GM13976 (cell line): Measurements from ENCODE around the gene FAF2.

Experiments
- DNase-seq: peaks from one replicate; pipeline ENCODE4 v3.0.0; 2012; ENCODE audit warnings: low spot score
- in situ Hi-C: fragments of 300-500 bp; cut with MboI; formaldehyde crosslinking; loops from one replicate; pipeline ENCODE4 v1.12.0; 2022; ENCODE audit warnings: low sequenced_read_pairs, mixed read lengths, inconsistent platforms; ENCODE audit not compliant: unreplicated experiment
- TF ChIP-seq, protein P1 (sequence below): IDR thresholded peaks from 2 replicates; pipeline ENCODE4 v1.5.1; 2012; ENCODE audit warnings: borderline replicate concordance, mild to moderate bottlenecking; ENCODE audit not compliant: insufficient read depth; ENCODE audit errors: extremely low read depth, missing control alignments, control extremely low read depth

FAF2 gene

DNA sequence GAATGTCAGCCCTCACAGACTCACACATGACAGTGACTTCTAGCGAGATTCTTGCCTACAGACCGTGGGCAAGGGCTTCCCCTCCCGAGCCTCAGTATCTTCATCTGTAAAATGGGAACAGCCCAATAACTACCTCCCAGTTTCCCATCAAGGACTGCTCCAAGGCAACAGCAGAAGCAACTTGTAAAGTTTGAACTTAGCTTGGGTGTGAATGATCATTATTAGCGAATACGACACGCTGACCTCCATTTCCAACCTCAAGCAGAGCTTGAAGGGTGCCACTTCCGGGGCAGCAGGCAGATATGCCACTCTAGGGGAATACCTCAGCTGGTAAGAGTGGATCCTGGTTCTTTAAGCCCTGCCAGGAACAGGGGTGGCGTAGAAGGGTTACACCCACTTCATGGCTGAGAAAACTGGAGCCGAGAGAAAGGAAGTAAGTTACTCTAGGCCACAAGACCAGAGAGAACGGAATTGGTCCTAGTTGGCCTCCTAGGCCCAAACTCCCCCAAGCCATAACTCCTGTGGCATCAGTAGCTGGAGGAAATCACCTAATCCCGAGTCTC is 87.0 kb downstream of the FAF2 start:
- in situ Hi-C loops, result no loop called here
- TF ChIP-seq, protein P1, sequence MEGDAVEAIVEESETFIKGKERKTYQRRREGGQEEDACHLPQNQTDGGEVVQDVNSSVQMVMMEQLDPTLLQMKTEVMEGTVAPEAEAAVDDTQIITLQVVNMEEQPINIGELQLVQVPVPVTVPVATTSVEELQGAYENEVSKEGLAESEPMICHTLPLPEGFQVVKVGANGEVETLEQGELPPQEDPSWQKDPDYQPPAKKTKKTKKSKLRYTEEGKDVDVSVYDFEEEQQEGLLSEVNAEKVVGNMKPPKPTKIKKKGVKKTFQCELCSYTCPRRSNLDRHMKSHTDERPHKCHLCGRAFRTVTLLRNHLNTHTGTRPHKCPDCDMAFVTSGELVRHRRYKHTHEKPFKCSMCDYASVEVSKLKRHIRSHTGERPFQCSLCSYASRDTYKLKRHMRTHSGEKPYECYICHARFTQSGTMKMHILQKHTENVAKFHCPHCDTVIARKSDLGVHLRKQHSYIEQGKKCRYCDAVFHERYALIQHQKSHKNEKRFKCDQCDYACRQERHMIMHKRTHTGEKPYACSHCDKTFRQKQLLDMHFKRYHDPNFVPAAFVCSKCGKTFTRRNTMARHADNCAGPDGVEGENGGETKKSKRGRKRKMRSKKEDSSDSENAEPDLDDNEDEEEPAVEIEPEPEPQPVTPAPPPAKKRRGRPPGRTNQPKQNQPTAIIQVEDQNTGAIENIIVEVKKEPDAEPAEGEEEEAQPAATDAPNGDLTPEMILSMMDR, result no peak
- no peak for DNase-seq

DNA sequence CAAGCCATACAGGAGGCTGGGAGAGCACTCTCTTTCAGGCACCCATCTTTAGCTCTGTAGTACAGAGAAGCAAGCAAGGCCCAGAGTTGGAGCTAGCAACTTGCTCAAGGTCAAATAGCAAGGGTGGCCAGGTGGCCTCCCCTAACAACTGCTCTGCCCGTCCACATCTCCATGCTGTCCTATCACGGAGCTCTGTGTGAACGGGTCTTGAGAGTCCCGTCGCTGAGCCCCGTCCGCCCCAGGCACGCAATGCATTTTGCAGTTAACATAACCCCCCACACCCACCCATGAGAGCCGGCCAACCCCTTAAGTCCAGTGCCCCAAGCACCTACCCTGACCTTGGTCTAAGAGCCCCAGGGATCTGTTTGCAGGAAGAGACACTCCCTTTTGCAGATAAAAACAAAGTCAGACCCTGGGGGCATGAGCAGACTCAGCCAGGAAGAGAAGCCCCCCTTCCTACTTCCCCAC is 87.5 kb downstream of the FAF2 start:
- no peak for DNase-seq
- in situ Hi-C loops, result no loop called here
- TF ChIP-seq, protein P1, result no peak

DNA sequence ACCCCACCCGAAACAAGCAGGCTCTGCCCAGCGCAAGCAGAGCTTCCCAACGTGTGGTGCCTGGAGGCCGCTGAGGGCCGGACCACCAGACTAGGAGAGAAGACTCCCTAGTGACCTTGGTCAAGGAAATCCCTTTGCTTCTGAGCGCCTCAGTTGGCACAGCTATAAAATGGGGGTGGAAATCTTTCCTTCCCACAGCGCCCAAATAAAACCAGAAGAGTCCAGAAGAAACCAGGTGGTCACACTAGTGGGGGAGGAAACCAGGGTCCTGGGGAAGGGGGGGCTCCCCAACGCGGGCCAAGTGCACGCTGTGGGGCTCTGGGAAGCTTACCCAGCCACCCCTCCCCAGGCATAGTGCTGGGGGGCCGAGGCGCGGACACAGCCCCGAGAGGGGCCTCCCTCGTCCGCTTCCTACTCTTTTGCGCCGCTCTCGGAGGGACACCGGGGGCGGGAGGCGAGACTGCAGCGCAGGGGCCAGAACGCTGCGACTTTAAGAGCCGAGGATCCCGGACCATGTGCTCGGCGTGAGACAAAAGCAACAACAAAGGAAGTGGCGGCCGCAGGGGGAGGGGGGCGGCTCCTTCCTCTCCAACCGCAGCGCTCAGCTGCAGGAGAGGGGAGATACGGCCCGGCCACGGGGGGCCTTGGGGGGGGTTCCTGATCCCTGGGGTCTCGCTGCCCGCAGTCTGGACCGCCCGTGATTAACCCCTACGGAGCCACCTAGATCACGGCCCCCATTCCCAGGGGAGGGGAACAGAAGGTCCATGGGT is 88.1 kb downstream of the FAF2 start:
- TF ChIP-seq, protein P1, result no peak

DNA sequence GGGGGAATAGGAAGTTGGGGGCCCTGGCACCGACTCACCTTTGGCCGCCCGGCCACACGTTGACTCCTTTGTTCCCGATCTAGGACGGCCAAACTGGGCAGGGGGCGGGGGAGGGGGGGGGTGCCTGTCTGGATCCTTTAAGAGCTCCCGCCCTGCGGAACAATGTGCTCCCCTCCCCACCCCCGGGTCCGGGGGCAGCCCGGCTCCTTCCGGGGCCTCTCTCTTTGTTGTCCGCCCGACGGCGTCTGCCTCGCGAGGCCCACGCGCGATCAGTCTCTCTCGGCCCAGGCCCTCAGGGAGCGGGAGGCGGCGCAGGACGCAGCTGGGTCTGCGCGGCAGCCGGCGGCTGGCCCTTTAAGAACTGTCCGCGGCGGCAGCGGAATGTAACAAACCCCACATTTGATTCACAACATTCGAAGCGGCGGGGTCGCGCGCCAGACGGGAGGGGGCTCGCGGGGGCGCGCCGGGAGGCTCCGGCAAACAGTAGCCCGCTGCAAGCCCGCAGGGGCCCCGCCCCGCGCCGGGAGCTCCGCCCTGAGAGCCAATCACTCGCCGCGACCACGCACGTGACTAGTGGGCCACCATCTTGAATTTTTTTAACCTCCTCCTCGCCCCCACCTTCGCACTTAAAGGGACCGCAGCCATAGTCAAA is 88.8 kb downstream of the FAF2 start, which contains the start of gene RNF44:
RNF44 (minus strand) TSS at position 501 of the 652 bp plus-strand sequence. CDS start 4,930 bp downstream, outside the sequence.
- in situ Hi-C loops, result no loop called here
- peak; percentile 94 for DNase-seq
- TF ChIP-seq, protein P1, result no peak

More for the DNA sequence above, 88.1 kb downstream of the FAF2 start:
- DNase-seq, result peak; percentile 87
- in situ Hi-C loops, result no loop called here

DNA sequence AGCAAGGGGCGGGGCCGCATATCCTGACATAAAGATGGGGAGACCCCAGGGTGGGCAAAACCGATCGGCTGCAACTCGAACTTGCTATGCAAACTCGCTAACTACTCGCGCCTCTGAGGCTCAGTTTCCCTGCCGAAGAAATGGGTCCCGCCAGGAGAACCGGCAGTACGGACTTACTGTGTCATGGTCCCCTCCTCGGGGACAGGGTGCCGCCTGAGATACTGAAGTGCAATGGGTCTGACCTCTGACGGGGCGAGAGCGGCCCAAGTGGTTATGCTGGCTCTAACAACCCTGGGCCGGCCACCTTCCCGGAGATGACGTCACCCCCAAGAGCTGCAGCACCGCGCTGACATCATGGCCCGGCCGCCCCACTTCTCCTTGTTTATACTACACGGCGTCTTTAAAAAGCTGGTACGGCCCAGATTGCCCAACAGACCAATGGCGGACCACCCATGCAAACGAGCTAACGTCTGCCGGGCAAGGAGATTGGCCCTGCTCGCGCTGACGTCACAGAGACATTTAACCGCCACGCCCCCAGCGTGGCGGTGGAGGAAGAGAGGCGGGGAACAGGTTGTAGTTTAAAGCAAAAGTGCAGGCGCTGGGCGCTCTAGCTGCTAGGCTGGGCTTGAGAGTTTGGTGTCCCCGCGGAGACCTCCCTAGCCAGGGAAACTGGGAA is 89.5 kb downstream of the FAF2 start:
- in situ Hi-C loops, result no loop called here
- DNase-seq, result peak; percentile 92
- TF ChIP-seq, protein P1, result no peak
